Caco-2 (cell line): ENCODE data around the gene GALE. TPM values are rescaled to one million over a fixed set of nuclear protein-coding genes. Genes with fewer than 3 reads are reported as not detected.

Experiments used
- BruUV-seq: library from RNA; stranded (reverse); fragments of 400-500 nt; replicated peaks from 2 replicates; lab custom pipeline; 2021; lab: Mats Ljungman, UMichigan
- CTCF ChIA-PET: fragments of 300-600 bp; sonication (Branson Sonifier 250); formaldehyde crosslinking; loops from one replicate; lab custom pipeline; 2022; ENCODE audit warnings: antibody characterized with exemption; lab: Charles Lee
- POLR2A ChIA-PET: fragments of 300-600 bp; sonication (Branson Sonifier 250); formaldehyde crosslinking; loops from one replicate; lab custom pipeline; 2022; ENCODE audit warnings: antibody characterized with exemption; lab: Charles Lee
- DNase-seq, 2 experiments: peaks; one replicate each; pipeline versions ENCODE4 v3.0.0 to v3.0.0-alpha.2; 2020 to 2022
- H3K27me3 ChIP-seq: replicated peaks from 2 replicates; pipeline ENCODE4 v1.6.0; 2011; ENCODE audit warnings: low read length; ENCODE audit not compliant: control insufficient read depth, insufficient read depth
- H3K36me3 ChIP-seq: 2 replicates; pipeline ENCODE4 v1.5.1; 2011; ENCODE audit warnings: low read length; ENCODE audit not compliant: control insufficient read depth, insufficient read depth
- H3K4me1 ChIP-seq: fragments of 250-450 bp; sonication (Bioruptor Pico); 2 replicates; pipeline ENCODE4 v1.5.1; 2020; ENCODE audit warnings: mild to moderate bottlenecking
- H3K4me3 ChIP-seq: 2 replicates; pipeline ENCODE4 v1.5.1; 2011; ENCODE audit warnings: low read depth, mild to moderate bottlenecking, control low read depth, low read length
- H3K9me3 ChIP-seq: fragments of 250-450 bp; sonication (Bioruptor Pico); 2 replicates; pipeline ENCODE4 v1.5.1; 2020; ENCODE audit warnings: mild to moderate bottlenecking, moderate library complexity
- H3K27ac Mint-ChIP-seq: one replicate; pipeline ENCODE4 v1.8.0; 2022; ENCODE audit warnings: mixed read lengths; ENCODE audit not compliant: unreplicated experiment
- H3K27me3 Mint-ChIP-seq: one replicate; pipeline ENCODE4 v1.8.0; 2022; ENCODE audit warnings: mixed read lengths; ENCODE audit not compliant: insufficient read depth, unreplicated experiment
- H3K36me3 Mint-ChIP-seq: one replicate; pipeline ENCODE4 v1.8.0; 2022; ENCODE audit warnings: mild to moderate bottlenecking, mixed read lengths; ENCODE audit not compliant: insufficient read depth, unreplicated experiment
- H3K4me1 Mint-ChIP-seq: one replicate; pipeline ENCODE4 v1.8.0; 2022; ENCODE audit warnings: low read depth, mixed read lengths; ENCODE audit not compliant: unreplicated experiment
- H3K4me3 Mint-ChIP-seq: one replicate; pipeline ENCODE4 v1.8.0; 2022; ENCODE audit warnings: mild to moderate bottlenecking, moderate library complexity, mixed read lengths; ENCODE audit not compliant: unreplicated experiment
- H3K9me3 Mint-ChIP-seq: one replicate; pipeline ENCODE4 v1.8.0; 2022; ENCODE audit warnings: mixed read lengths; ENCODE audit not compliant: unreplicated experiment
- intact Hi-C: fragments of 100-400 bp; cut with micrococcal nuclease; formaldehyde crosslinking; loops from one replicate; pipeline ENCODE4 v1.10.0; 2022; ENCODE audit not compliant: unreplicated experiment
- total RNA-seq: library from RNA; stranded (reverse); gene quantifications from 2 replicates; pipeline ENCODE4 v1.2.3, GENCODE V29; 2022
- TF ChIP-seq, protein P1 (sequence below), 2 experiments: fragments of 200-600 bp in 1 of 2; IDR thresholded peaks; 1 replicate in 1 of 2; 2 replicates in 1 of 2; pipeline versions ENCODE4 v1.5.1 to v1.8.0; 2011 to 2022; ENCODE audit warnings: antibody characterized with exemption in 1 of 2, control low read depth in 1 of 2, inconsistent platforms in 1 of 2, low read depth in 1 of 2, low read length in 1 of 2, mild to moderate bottlenecking in 1 of 2, moderate library complexity in 1 of 2; ENCODE audit not compliant: insufficient read depth in 1 of 2, severe bottlenecking in 1 of 2, unreplicated experiment in 1 of 2

GALE gene
- total RNA-seq, 1 experiment from 2014 or later, result 51.6 TPM

- Mint-ChIP-seq H3K27me3 (no peaks in the 10 kb centered on the region), H3K4me3 (no peak overlapping the region), H3K9me3 (no peaks in the 10 kb centered on the region), H3K36me3 (peaks cover 63% of the 10 kb centered on the region), H3K27ac (peak overlapping the region; percentile 59), H3K4me1 (no peaks in the 10 kb centered on the region)
- Histone ChIP-seq H3K36me3 (no peaks in the 10 kb centered on the region; the same call in none of the 2 replicates), H3K4me1 (peaks cover 12% of the 10 kb centered on the region), H3K4me3 (no peak overlapping the region), H3K9me3 (no peaks in the 10 kb centered on the region), H3K27me3 (no peaks in the 10 kb centered on the region)
- BruUV-seq, result no TSS peak
- no peak for DNase-seq
- POLR2A ChIA-PET, result no interaction called here
- CTCF ChIA-PET, result interaction anchor here (0.7 kb wide), 1 partner anchor 361 kb away, joined by 4 read pairs; no protein-coding TSS in a partner anchor
- intact Hi-C loops, result no loop called here
- TF ChIP-seq, protein P1, sequence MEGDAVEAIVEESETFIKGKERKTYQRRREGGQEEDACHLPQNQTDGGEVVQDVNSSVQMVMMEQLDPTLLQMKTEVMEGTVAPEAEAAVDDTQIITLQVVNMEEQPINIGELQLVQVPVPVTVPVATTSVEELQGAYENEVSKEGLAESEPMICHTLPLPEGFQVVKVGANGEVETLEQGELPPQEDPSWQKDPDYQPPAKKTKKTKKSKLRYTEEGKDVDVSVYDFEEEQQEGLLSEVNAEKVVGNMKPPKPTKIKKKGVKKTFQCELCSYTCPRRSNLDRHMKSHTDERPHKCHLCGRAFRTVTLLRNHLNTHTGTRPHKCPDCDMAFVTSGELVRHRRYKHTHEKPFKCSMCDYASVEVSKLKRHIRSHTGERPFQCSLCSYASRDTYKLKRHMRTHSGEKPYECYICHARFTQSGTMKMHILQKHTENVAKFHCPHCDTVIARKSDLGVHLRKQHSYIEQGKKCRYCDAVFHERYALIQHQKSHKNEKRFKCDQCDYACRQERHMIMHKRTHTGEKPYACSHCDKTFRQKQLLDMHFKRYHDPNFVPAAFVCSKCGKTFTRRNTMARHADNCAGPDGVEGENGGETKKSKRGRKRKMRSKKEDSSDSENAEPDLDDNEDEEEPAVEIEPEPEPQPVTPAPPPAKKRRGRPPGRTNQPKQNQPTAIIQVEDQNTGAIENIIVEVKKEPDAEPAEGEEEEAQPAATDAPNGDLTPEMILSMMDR (IDR thresholded peaks at IDR 0.05; ENCODE audit: insufficient read depth in 1 of 2, low read depth in 1 of 2, low read length in 1 of 2, severe bottlenecking in 1 of 2, unreplicated experiment in 1 of 2), result no peak
Measured at GRCh38 chr1:23793861-23794731, 6.5 kb downstream of the GALE start.

DNA sequence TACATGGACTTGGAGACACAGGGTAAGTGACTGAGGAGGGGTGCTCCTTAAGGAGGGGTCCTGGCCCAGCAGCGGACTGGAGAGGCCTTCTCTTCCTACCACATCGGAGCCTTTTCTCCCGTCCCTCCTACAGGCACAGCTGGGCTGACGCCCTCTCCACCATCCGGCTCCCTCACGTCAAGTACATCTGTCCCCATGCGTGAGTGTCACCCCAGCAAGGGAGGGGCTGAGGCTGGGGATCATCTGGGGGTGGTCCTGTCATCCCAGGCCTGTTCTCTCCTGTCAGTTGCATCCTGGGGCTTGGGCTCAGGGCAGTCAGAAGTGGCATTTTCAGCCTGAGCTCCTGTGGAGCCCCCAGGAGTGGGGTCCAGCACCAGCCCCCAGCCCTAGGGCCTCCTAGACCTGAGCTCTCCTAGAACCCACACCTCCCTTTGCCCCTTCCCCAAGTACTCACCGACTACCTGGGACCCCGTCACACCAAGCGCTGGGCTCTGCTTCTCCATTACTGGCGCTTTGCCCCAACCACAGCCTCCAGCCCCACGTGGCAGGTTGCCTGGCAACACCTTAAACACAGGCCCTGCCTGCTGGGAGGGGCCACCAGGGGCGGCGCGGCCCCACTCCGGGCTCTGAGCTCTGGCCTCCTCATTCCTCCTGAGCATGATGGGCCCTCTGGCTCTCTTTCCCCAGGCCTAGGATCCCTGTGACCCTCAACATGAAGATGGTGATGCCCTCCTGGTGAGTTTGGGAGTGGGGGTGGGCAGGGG, 7.4 kb downstream of the GALE start:
- no peak overlapping the region for H3K27ac Mint-ChIP-seq
- POLR2A ChIA-PET, result no interaction called here
- no peaks in the 10 kb centered on the region for H3K9me3 Mint-ChIP-seq
- no TSS peak for BruUV-seq
- H3K36me3 ChIP-seq, result no peaks in the 10 kb centered on the region; the same call in 1 of the 2 replicates
- CTCF ChIA-PET, result interaction anchor here (0.7 kb wide), 1 partner anchor 361 kb away, joined by 4 read pairs; no protein-coding TSS in a partner anchor
- peaks cover 68% of the 10 kb centered on the region for H3K36me3 Mint-ChIP-seq
- H3K9me3 ChIP-seq, result no peaks in the 10 kb centered on the region
- DNase-seq, result no peak
- no peaks in the 10 kb centered on the region for H3K4me1 Mint-ChIP-seq
- H3K27me3 Mint-ChIP-seq, result no peaks in the 10 kb centered on the region
- intact Hi-C loops, result no loop called here
- H3K27me3 ChIP-seq, result no peaks in the 10 kb centered on the region
- TF ChIP-seq, protein P1 (IDR thresholded peaks at IDR 0.05; ENCODE audit: insufficient read depth in 1 of 2, low read depth in 1 of 2, low read length in 1 of 2, severe bottlenecking in 1 of 2, unreplicated experiment in 1 of 2), result no peak
- H3K4me3 ChIP-seq, result no peak overlapping the region
- H3K4me3 Mint-ChIP-seq, result peak overlapping the region; percentile 52
- H3K4me1 ChIP-seq, result peaks cover 9% of the 10 kb centered on the region
